HepG2 (cell line): ENCODE results near the gene PARVB. TPM values are rescaled to one million over a fixed set of nuclear protein-coding genes. Genes with fewer than 3 reads are reported as not detected.

Source experiments
- ATAC-seq: fragments of 200-7000 bp; cut with Tn5 transposase; 3 replicates; pipeline ENCODE4 v1.9.1; 2020; ENCODE audit warnings: mild to moderate bottlenecking, moderate library complexity
- BruUV-seq: library from RNA; stranded (reverse); fragments of 400-500 nt; replicated peaks from 2 replicates; lab custom pipeline; 2021; lab: Mats Ljungman, UMichigan
- CTCF ChIA-PET: fragments of 300-600 bp; formaldehyde crosslinking; extraction: SDS; loops from one replicate; lab custom pipeline; 2021; ENCODE audit warnings: low total read pairs, inconsistent platforms, low intra/inter-chr PET ratio; lab: Yijun Ruan, JAX
- POLR2A ChIA-PET: fragments of 350-600 bp; sonication (Branson Sonifier 250); formaldehyde crosslinking; loops from one replicate; lab custom pipeline; 2020; ENCODE audit warnings: antibody characterized with exemption, inconsistent platforms; lab: Yijun Ruan, JAX
- DNase-seq: peaks from one replicate; pipeline ENCODE4 v3.0.0-alpha.2; 2015; ENCODE audit warnings: low spot score
- FAIRE-seq: peaks from 3 replicates; lab custom pipeline; 2011; peaks lifted over from hg19 to GRCh38; lab: Jason Lieb, UNC
- H2AFZ ChIP-seq: one replicate; pipeline ENCODE4 v1.6.1; 2011; ENCODE audit warnings: low read length, inconsistent platforms
- H3K27ac ChIP-seq: fragments of 300-600 bp; 3 replicates; pipeline ENCODE4 v1.8.0; 2011; ENCODE audit warnings: mixed run types, mild to moderate bottlenecking, mixed read lengths, low read length, inconsistent platforms; ENCODE audit not compliant: insufficient read depth; ENCODE audit errors: extremely low read length
- H3K27me3 ChIP-seq, 2 experiments: fragments of 200-600 bp in 1 of 2; 2 replicates in 1 of 2; 3 replicates in 1 of 2; pipeline versions ENCODE4 v1.6.0 to v1.8.0; 2011; ENCODE audit warnings: low read length in 2 of 2, mild to moderate bottlenecking in 2 of 2, moderate library complexity in 2 of 2, inconsistent platforms in 1 of 2; ENCODE audit not compliant: insufficient read depth in 2 of 2, control insufficient read depth in 1 of 2
- H3K36me3 ChIP-seq, 2 experiments: fragments of 200-600 bp in 1 of 2; replicated peaks in 1 of 2; 2 replicates in 1 of 2; 3 replicates in 1 of 2; pipeline versions ENCODE4 v1.5.1 to v1.8.0; 2011; ENCODE audit warnings: low read length in 2 of 2, inconsistent platforms in 1 of 2; ENCODE audit not compliant: insufficient read depth in 2 of 2, control insufficient read depth in 1 of 2
- H3K4me1 ChIP-seq: 2 replicates; pipeline ENCODE4 v1.5.1; 2012; ENCODE audit warnings: low read length, inconsistent platforms; ENCODE audit not compliant: insufficient read depth
- H3K4me2 ChIP-seq: 2 replicates; pipeline ENCODE4 v1.6.0; 2011; ENCODE audit warnings: low read depth, low read length, inconsistent platforms
- H3K4me3 ChIP-seq, 3 experiments: fragments of 200-600 bp in 1 of 3; sonication (generic), shearing (Covaris generic) in 1 of 3; replicated peaks in 1 of 3; 2 replicates each; pipeline ENCODE4 v1.5.1; 2011 to 2016; ENCODE audit warnings: low read length in 3 of 3, inconsistent platforms in 2 of 3, low read depth in 2 of 3, mild to moderate bottlenecking in 2 of 3, control low read depth in 1 of 3, mixed read lengths in 1 of 3; ENCODE audit not compliant: insufficient read depth in 1 of 3
- H3K79me2 ChIP-seq: one replicate; pipeline ENCODE4 v1.6.1; 2011; ENCODE audit warnings: low read length, inconsistent platforms; ENCODE audit not compliant: insufficient read depth
- H3K9ac ChIP-seq: 2 replicates; pipeline ENCODE4 v1.6.0; 2011; ENCODE audit warnings: mild to moderate bottlenecking, low read depth, low read length, inconsistent platforms; ENCODE audit not compliant: insufficient read depth
- H3K9me3 ChIP-seq: 2 replicates; pipeline ENCODE4 v1.5.1; 2012; ENCODE audit warnings: mild to moderate bottlenecking, low read length
- H4K20me1 ChIP-seq: 2 replicates; pipeline ENCODE4 v1.6.0; 2011; ENCODE audit warnings: inconsistent platforms, mild to moderate bottlenecking, low read length, moderate library complexity; ENCODE audit not compliant: insufficient read depth
- HMGA1 ChIP-seq: sonication (generic); formaldehyde crosslinking; conservative IDR thresholded peaks from 2 replicates; pipeline ENCODE4 v1.4.0; 2020; ENCODE audit warnings: missing genetic modification reagents
- KDM4B ChIP-seq: sonication (generic); formaldehyde crosslinking; IDR thresholded peaks from 2 replicates; pipeline ENCODE4 v1.4.0; 2020; ENCODE audit warnings: missing genetic modification reagents
- MBD4 ChIP-seq: IDR thresholded peaks from 2 replicates; pipeline ENCODE4 v1.6.1; 2012; ENCODE audit warnings: low read length, inconsistent platforms, borderline replicate concordance
- MLX ChIP-seq: IDR thresholded peaks from 2 replicates; pipeline ENCODE4 v1.6.1; 2016
- MTERF4 ChIP-seq: sonication (generic); formaldehyde crosslinking; IDR thresholded peaks from 2 replicates; pipeline ENCODE4 v1.8.0; 2023; ENCODE audit warnings: mild to moderate bottlenecking, missing genetic modification reagents
- PAWR ChIP-seq: sonication (generic); formaldehyde crosslinking; IDR thresholded peaks from 2 replicates; pipeline ENCODE4 v1.4.0; 2020; ENCODE audit warnings: missing genetic modification reagents, mild to moderate bottlenecking, borderline replicate concordance
- POLR2AphosphoS5 ChIP-seq: IDR thresholded peaks from 2 replicates; pipeline ENCODE4 v1.6.1; 2012; ENCODE audit warnings: low read depth, low read length
- RELA ChIP-seq: sonication (generic); formaldehyde crosslinking; IDR thresholded peaks from 2 replicates; pipeline ENCODE4 v1.4.0; 2020; ENCODE audit warnings: missing genetic modification reagents
- RFX5 ChIP-seq: IDR thresholded peaks from 2 replicates; pipeline ENCODE4 v1.6.1; 2011; ENCODE audit warnings: low read depth, low read length, improper control_type of control experiment
- RXRA ChIP-seq: sonication (generic); formaldehyde crosslinking; IDR thresholded peaks from 2 replicates; pipeline ENCODE4 v1.5.1; 2020; ENCODE audit warnings: missing genetic modification reagents
- ZFP62 ChIP-seq: sonication (generic); formaldehyde crosslinking; IDR thresholded peaks from 2 replicates; pipeline ENCODE4 v1.4.0; 2020; ENCODE audit warnings: missing genetic modification reagents
- ZNF20 ChIP-seq: sonication (generic); formaldehyde crosslinking; IDR thresholded peaks from 2 replicates; pipeline ENCODE4 v1.4.0; 2020; ENCODE audit warnings: mild to moderate bottlenecking, moderate library complexity, missing genetic modification reagents
- ZNF333 ChIP-seq: sonication (generic); formaldehyde crosslinking; IDR thresholded peaks from 2 replicates; pipeline ENCODE4 v1.4.0; 2020; ENCODE audit warnings: mild to moderate bottlenecking, missing genetic modification reagents, borderline replicate concordance
- ZNF564 ChIP-seq: sonication (generic); formaldehyde crosslinking; IDR thresholded peaks from 2 replicates; pipeline ENCODE4 v1.8.1; 2023; ENCODE audit warnings: mild to moderate bottlenecking, missing genetic modification reagents
- ZNF605 ChIP-seq: sonication (generic); formaldehyde crosslinking; IDR thresholded peaks from 2 replicates; pipeline ENCODE4 v1.8.0; 2022; ENCODE audit warnings: mild to moderate bottlenecking, missing genetic modification reagents
- ZNF776 ChIP-seq: sonication (generic); formaldehyde crosslinking; IDR thresholded peaks from 2 replicates; pipeline ENCODE4 v1.4.0; 2020; ENCODE audit warnings: mild to moderate bottlenecking, missing genetic modification reagents
- WGBS: methylation state at CpG from one replicate; pipeline ENCODE4 v1.1.6; 2017; ENCODE audit warnings: low lambda C conversion rate; 5-methylcytosine and 5-hydroxymethylcytosine counted together
- in situ Hi-C: cut with HindIII; loops from 2 replicates; pipeline ENCODE4 v1.10.0; 2017; ENCODE audit warnings: low pct_unique_long_range_greater_than_20kb; ENCODE audit not compliant: extremely low pct_ligation_motif_present
- intact Hi-C: fragments of 100-400 bp; cut with micrococcal nuclease; formaldehyde crosslinking; loops from one replicate; pipeline ENCODE4 v1.10.0; 2022; ENCODE audit not compliant: unreplicated experiment
- polyA plus RNA-seq, 8 experiments: library from polyadenylated mRNA; depleted of rRNA in 3 of 8; stranded (reverse) in 7 of 8; unstranded in 1 of 8; fragments of >200 nt; fragmentation: Illumina TruSeq in 4 of 8; extraction: Trizol in 4 of 8; gene quantifications; 2 replicates each; pipeline versions ENCODE4 v1.2.1 to v1.2.3, GENCODE V29; 2011 to 2016; ENCODE audit warnings: low read depth in 4 of 8, missing spikeins in 1 of 8, mixed read lengths in 1 of 8; ENCODE audit not compliant: insufficient read depth in 1 of 8
- total RNA-seq, 5 experiments: library from RNA; depleted of rRNA; stranded (reverse); fragments of >200 nt; fragmentation: Illumina TruSeq; extraction: Trizol; gene quantifications; 2 replicates each; pipeline ENCODE4 v1.2.3, GENCODE V29; 2016; ENCODE audit warnings: low read depth in 1 of 5

Gene PARVB
- total and polyA plus RNA-seq, 2 of the 13 experiments (the other 11 are each of a cell fraction or from before 2014, with no cell fraction given) = 0.11 to 0.15 TPM

DNA sequence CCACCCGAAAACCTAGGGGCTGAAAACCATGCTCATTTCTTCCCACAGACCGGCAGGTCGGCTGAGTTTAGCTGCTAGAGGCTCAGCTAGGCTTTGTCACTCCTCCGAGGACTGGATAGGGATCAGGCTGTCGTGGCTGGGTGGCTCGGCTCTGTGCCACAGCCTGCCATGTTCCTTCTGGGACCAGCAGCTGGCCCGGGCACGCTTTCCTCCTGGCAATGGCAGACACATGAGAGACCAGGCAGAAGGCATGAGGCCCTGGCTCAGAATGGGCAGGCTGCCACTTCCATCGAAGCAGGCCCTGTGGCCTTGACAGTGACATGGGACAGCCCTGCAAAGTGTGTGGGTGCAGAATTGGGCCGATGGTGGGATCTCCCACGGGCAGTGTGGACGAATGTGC, 177.6 kb downstream of the PARVB start:
- Histone ChIP-seq H3K4me3 (no peak overlapping the region), H3K36me3 (no peaks in the 10 kb centered on the region), H3K9me3 (no peaks in the 10 kb centered on the region), H3K27me3 (peaks cover 5 to 38% of the 10 kb centered on the region in 2 experiments; a peak in 4 of 5 replicates), H3K27ac (no peak overlapping the region), H3K79me2 (no peaks in the 10 kb centered on the region), H3K4me1 (no peaks in the 10 kb centered on the region), H4K20me1 (no peaks in the 10 kb centered on the region), H3K9ac (no peak overlapping the region), H2AFZ (no peak overlapping the region), H3K4me2 (no peak overlapping the region)
- ChIA-PET CTCF (no interaction called here), POLR2A (no interaction called here)
- ATAC-seq (no peak), DNase-seq (no peak), FAIRE-seq (no peak)
- BruUV-seq = no TSS peak
- intact Hi-C loops (no loop called here), in situ Hi-C loops (no loop called here)
- WGBS = no CpG with 5 or more reads among the region's 12 CpGs
- TF ChIP-seq RXRA (CRISPR knock-in tag) (no peak), RFX5 (no peak), ZNF776 (no peak), ZFP62 (CRISPR knock-in tag) (no peak), KDM4B (CRISPR knock-in tag) (no peak), MLX (CRISPR knock-in tag) (no peak), ZNF20 (CRISPR knock-in tag) (no peak), RELA (no peak), ZNF605 (CRISPR knock-in tag) (no peak), POLR2AphosphoS5 (no peak), PAWR (CRISPR knock-in tag) (no peak), MBD4 (no peak), HMGA1 (CRISPR knock-in tag) (no peak), MTERF4 (CRISPR knock-in tag) (no peak), ZNF564 (CRISPR knock-in tag) (no peak), ZNF333 (CRISPR knock-in tag) (no peak)
